ENCODE data around the gene MSX2.

The MSX2 gene

GRCh38 chr5:174736777-174737176 lies 12.4 kb downstream of the MSX2 start (continued):
- TF ChIP-seq CREB5 (CRISPR knock-in tag; IDR thresholded peaks at IDR 0.05; ENCODE audit: low read depth) (no peak), ZNF8 (CRISPR knock-in tag; IDR thresholded peaks at IDR 0.05) (no peak), CSRNP3 (CRISPR knock-in tag; IDR thresholded peaks at IDR 0.05) (no peak), TCF4 (CRISPR knock-in tag; IDR thresholded peaks at IDR 0.05; ENCODE audit: borderline replicate concordance) (no peak), OSR1 (CRISPR knock-in tag; IDR thresholded peaks at IDR 0.05) (no peak), SNAI2 (CRISPR knock-in tag; IDR thresholded peaks at IDR 0.05) (no peak), RARB (CRISPR knock-in tag; IDR thresholded peaks at IDR 0.05) (no peak), POU6F1 (CRISPR knock-in tag; IDR thresholded peaks at IDR 0.05; ENCODE audit: borderline replicate concordance, low read depth) (no peak), PPARA (CRISPR knock-in tag; IDR thresholded peaks at IDR 0.05; ENCODE audit: borderline replicate concordance) (no peak)

GRCh38 chr5:174737330-174737729 lies 12.9 kb downstream of the MSX2 start:
- TF ChIP-seq CREB5 (CRISPR knock-in tag; IDR thresholded peaks at IDR 0.05; ENCODE audit: low read depth) = no peak
- no peak for ATAC-seq

GRCh38 chr5:174741352-174741751 lies 17.0 kb downstream of the MSX2 start:
- TF ChIP-seq CSDC2 (CRISPR knock-in tag; IDR thresholded peaks at IDR 0.05) = no peak
- no peak for TF ChIP-seq GLIS3 (CRISPR knock-in tag; IDR thresholded peaks at IDR 0.05)
- no peak for TF ChIP-seq ZFP30 (CRISPR knock-in tag; IDR thresholded peaks at IDR 0.05)
- TF ChIP-seq OSR1 (CRISPR knock-in tag; IDR thresholded peaks at IDR 0.05) = no peak
- TF ChIP-seq ZNF70 (CRISPR knock-in tag; IDR thresholded peaks at IDR 0.05) = no peak
- no peak for ATAC-seq

- ATAC-seq = no peak
- TF ChIP-seq ZNF565 (CRISPR knock-in tag; conservative IDR thresholded peaks at IDR 0.05; ENCODE audit: low read depth) (no peak), RARB (CRISPR knock-in tag; IDR thresholded peaks at IDR 0.05) (no peak), ARNTL (CRISPR knock-in tag; IDR thresholded peaks at IDR 0.05; ENCODE audit: borderline replicate concordance, low read depth) (no peak), ZNF70 (CRISPR knock-in tag; IDR thresholded peaks at IDR 0.05) (no peak), TSHZ2 (CRISPR knock-in tag; IDR thresholded peaks at IDR 0.05) (no peak), ZFP30 (CRISPR knock-in tag; IDR thresholded peaks at IDR 0.05) (no peak), GLIS3 (CRISPR knock-in tag; IDR thresholded peaks at IDR 0.05) (no peak), CREB5 (CRISPR knock-in tag; IDR thresholded peaks at IDR 0.05; ENCODE audit: low read depth) (no peak), CSDC2 (CRISPR knock-in tag; IDR thresholded peaks at IDR 0.05) (no peak), ZFP3 (CRISPR knock-in tag; IDR thresholded peaks at IDR 0.05) (no peak), ZNF8 (CRISPR knock-in tag; IDR thresholded peaks at IDR 0.05) (no peak), ISL1 (CRISPR knock-in tag; IDR thresholded peaks at IDR 0.05) (no peak), TOX (CRISPR knock-in tag; IDR thresholded peaks at IDR 0.05; ENCODE audit: borderline replicate concordance) (no peak), PPARA (CRISPR knock-in tag; IDR thresholded peaks at IDR 0.05; ENCODE audit: borderline replicate concordance) (no peak)
These were observed 20.5 kb downstream of the MSX2 start for GRCh38 chr5:174744896-174745295.

Data from SK-N-SH treated with all-trans-retinoic acid at 6 μM for 48 hours (cell line).